Skeletal muscle tissue (tissue), 4 donors: Measurements from ENCODE around the gene TRPM3. TPM values are rescaled to one million over a fixed set of nuclear protein-coding genes. Genes with fewer than 3 reads are reported as not detected.

Experiments used
- H3K27ac ChIP-seq: one replicate; pipeline ENCODE4 v1.7.0; 2013; ENCODE audit warnings: mild to moderate bottlenecking, low read depth, low read length, inconsistent platforms
- H3K27me3 ChIP-seq, 3 donors: one replicate each; pipeline ENCODE4 v1.7.0; 2013; ENCODE audit warnings: low read length in 3 of 3; ENCODE audit not compliant: control insufficient read depth in 3 of 3, insufficient read depth in 3 of 3
- H3K36me3 ChIP-seq, 3 donors: one replicate each; pipeline ENCODE4 v1.7.0; 2013; ENCODE audit warnings: low read length in 3 of 3; ENCODE audit not compliant: control insufficient read depth in 3 of 3, insufficient read depth in 3 of 3
- H3K4me1 ChIP-seq, 3 donors: one replicate each; pipeline ENCODE4 v1.7.0; 2013; ENCODE audit warnings: low read length in 3 of 3, mild to moderate bottlenecking in 3 of 3; ENCODE audit not compliant: control insufficient read depth in 3 of 3, insufficient read depth in 3 of 3
- H3K4me3 ChIP-seq, 3 donors: one replicate each; pipeline ENCODE4 v1.7.0; 2013; ENCODE audit warnings: low read length in 3 of 3
- H3K9ac ChIP-seq, 3 donors: one replicate each; pipeline ENCODE4 v1.7.0; 2013; ENCODE audit warnings: low read length in 3 of 3, mild to moderate bottlenecking in 3 of 3, moderate library complexity in 2 of 3, low read depth in 1 of 3
- H3K9me3 ChIP-seq, 3 donors: one replicate each; pipeline ENCODE4 v1.7.0; 2013; ENCODE audit warnings: low read length in 3 of 3; ENCODE audit not compliant: control insufficient read depth in 3 of 3
- total RNA-seq: library from RNA; depleted of rRNA; stranded (reverse); fragments of >200 nt; gene quantifications from one replicate; pipeline ENCODE4 v1.2.3, GENCODE V29; 2014
- donor health status: Osteomylitis.

Gene TRPM3
- total RNA-seq, 1 donor from 2014 or later, result 1.6 TPM

GRCh38 chr9:70581214-70581954, 540.0 kb downstream of the TRPM3 start:
- Histone ChIP-seq H3K27ac (no peak overlapping the region), H3K4me3 (no peak overlapping the region), H3K36me3 (no peaks in the 10 kb centered on the region), H3K9ac (no peak overlapping the region), H3K9me3 (no peaks in the 10 kb centered on the region), H3K27me3 (no peaks in the 10 kb centered on the region), H3K4me1 (peaks cover 3 to 6% (median 3%) of the 10 kb centered on the region in 3 donors)

GRCh38 chr9:70580606-70581195, 540.7 kb downstream of the TRPM3 start:
- H3K9ac ChIP-seq, result no peak overlapping the region
- H3K4me3 ChIP-seq, result no peak overlapping the region
- H3K27ac ChIP-seq, result no peak overlapping the region
- no peaks in the 10 kb centered on the region for H3K36me3 ChIP-seq
- no peaks in the 10 kb centered on the region for H3K27me3 ChIP-seq
- H3K9me3 ChIP-seq, result no peaks in the 10 kb centered on the region
- H3K4me1 ChIP-seq, result peaks cover 0 to 2% (median 0%) of the 10 kb centered on the region in 3 donors

GRCh38 chr9:70579686-70580085, 541.7 kb downstream of the TRPM3 start:
- Histone ChIP-seq H3K9ac (no peak overlapping the region), H3K27ac (no peak overlapping the region), H3K4me3 (no peak overlapping the region), H3K27me3 (no peaks in the 10 kb centered on the region), H3K9me3 (no peaks in the 10 kb centered on the region), H3K36me3 (no peaks in the 10 kb centered on the region), H3K4me1 (peaks cover 0 to 2% (median 0%) of the 10 kb centered on the region in 3 donors)

- Histone ChIP-seq H3K27ac (no peak overlapping the region), H3K4me3 (no peak overlapping the region), H3K36me3 (no peaks in the 10 kb centered on the region), H3K9ac (no peak overlapping the region), H3K9me3 (no peaks in the 10 kb centered on the region), H3K4me1 (peaks cover 5 to 7% (median 6%) of the 10 kb centered on the region in 3 donors), H3K27me3 (no peaks in the 10 kb centered on the region)
Measured at GRCh38 chr9:70578720-70579119, 542.7 kb downstream of the TRPM3 start.

- Histone ChIP-seq H3K9ac (no peak overlapping the region), H3K4me3 (no peak overlapping the region), H3K36me3 (no peaks in the 10 kb centered on the region), H3K4me1 (peaks cover 6 to 10% (median 6%) of the 10 kb centered on the region in 3 donors), H3K27me3 (no peaks in the 10 kb centered on the region), H3K9me3 (no peaks in the 10 kb centered on the region), H3K27ac (no peak overlapping the region)
Measured at GRCh38 chr9:70577671-70578070, 543.8 kb downstream of the TRPM3 start.

GRCh38 chr9:70576116-70576515, 545.3 kb downstream of the TRPM3 start:
- peaks cover 6 to 10% (median 6%) of the 10 kb centered on the region in 3 donors for H3K4me1 ChIP-seq
- no peaks in the 10 kb centered on the region for H3K36me3 ChIP-seq
- H3K9me3 ChIP-seq, result no peaks in the 10 kb centered on the region
- H3K27me3 ChIP-seq, result no peaks in the 10 kb centered on the region
- no peak overlapping the region for H3K27ac ChIP-seq
- H3K4me3 ChIP-seq, result no peak overlapping the region
- H3K9ac ChIP-seq, result no peak overlapping the region

GRCh38 chr9:70574151-70574837, 547.1 kb downstream of the TRPM3 start:
- Histone ChIP-seq H3K36me3 (no peaks in the 10 kb centered on the region), H3K4me3 (no peak overlapping the region), H3K27me3 (no peaks in the 10 kb centered on the region), H3K4me1 (peaks cover 6 to 12% (median 6%) of the 10 kb centered on the region in 3 donors), H3K9me3 (no peaks in the 10 kb centered on the region), H3K27ac (no peak overlapping the region), H3K9ac (no peak overlapping the region)

- Histone ChIP-seq H3K9me3 (no peaks in the 10 kb centered on the region), H3K9ac (no peak overlapping the region), H3K27me3 (no peaks in the 10 kb centered on the region), H3K36me3 (no peaks in the 10 kb centered on the region), H3K4me3 (no peak overlapping the region), H3K27ac (no peak overlapping the region), H3K4me1 (peaks cover 6 to 16% (median 6%) of the 10 kb centered on the region in 3 donors)
Measured at GRCh38 chr9:70573308-70573707, 548.1 kb downstream of the TRPM3 start.

- no peaks in the 10 kb centered on the region for H3K9me3 ChIP-seq
- H3K4me3 ChIP-seq, result no peak overlapping the region
- no peaks in the 10 kb centered on the region for H3K36me3 ChIP-seq
- no peaks in the 10 kb centered on the region for H3K27me3 ChIP-seq
- H3K9ac ChIP-seq, result no peak overlapping the region
- H3K4me1 ChIP-seq, result peaks cover 6 to 16% (median 6%) of the 10 kb centered on the region in 3 donors
- no peak overlapping the region for H3K27ac ChIP-seq
Measured at GRCh38 chr9:70571258-70571657, 550.2 kb downstream of the TRPM3 start.

GRCh38 chr9:70569791-70570190, 551.6 kb downstream of the TRPM3 start:
- Histone ChIP-seq H3K4me3 (no peak overlapping the region), H3K27ac (no peak overlapping the region), H3K9me3 (no peaks in the 10 kb centered on the region), H3K9ac (no peak overlapping the region), H3K4me1 (peaks cover 6 to 16% (median 6%) of the 10 kb centered on the region in 3 donors), H3K36me3 (no peaks in the 10 kb centered on the region), H3K27me3 (no peaks in the 10 kb centered on the region)
